ENCODE results near the gene TNMD.

Gene TNMD

GRCh38 chrX:100645106-100645505 is 60.4 kb downstream of the TNMD start:
- Histone ChIP-seq H3K4me2 (ENCODE audit: low read length) (peak overlapping the region; percentile 78), H3K27me3 (ENCODE audit: control insufficient read depth, insufficient read depth, low read length) (no peaks in the 10 kb centered on the region), H3K4me1 (ENCODE audit: control insufficient read depth, insufficient read depth, low read length) (peaks cover 50% of the 10 kb centered on the region), H3K9me3 (replicated peaks; ENCODE audit: low read length) (no peaks in the 10 kb centered on the region), H3K4me3 (ENCODE audit: low read length) (peak overlapping the region; percentile 70), H3K9ac (ENCODE audit: low read depth, low read length) (peak overlapping the region; percentile 81), H3K36me3 (ENCODE audit: insufficient read depth, low read length) (no peaks in the 10 kb centered on the region)

GRCh38 chrX:100647095-100647494 is 62.4 kb downstream of the TNMD start:
- Histone ChIP-seq H3K4me3 (ENCODE audit: low read length) (no peak overlapping the region), H3K9me3 (replicated peaks; ENCODE audit: low read length) (no peaks in the 10 kb centered on the region), H3K4me1 (ENCODE audit: control insufficient read depth, insufficient read depth, low read length) (peaks cover 57% of the 10 kb centered on the region), H3K36me3 (ENCODE audit: insufficient read depth, low read length) (no peaks in the 10 kb centered on the region), H3K27me3 (ENCODE audit: control insufficient read depth, insufficient read depth, low read length) (no peaks in the 10 kb centered on the region), H3K4me2 (ENCODE audit: low read length) (peak overlapping the region; percentile 44), H3K9ac (ENCODE audit: low read depth, low read length) (peak overlapping the region; percentile 42)

- Histone ChIP-seq H3K27me3 (ENCODE audit: control insufficient read depth, insufficient read depth, low read length) (no peaks in the 10 kb centered on the region), H3K4me2 (ENCODE audit: low read length) (peak overlapping the region; percentile 44), H3K4me1 (ENCODE audit: control insufficient read depth, insufficient read depth, low read length) (peaks cover 57% of the 10 kb centered on the region), H3K36me3 (ENCODE audit: insufficient read depth, low read length) (no peaks in the 10 kb centered on the region), H3K9ac (ENCODE audit: low read depth, low read length) (peak overlapping the region; percentile 77), H3K9me3 (replicated peaks; ENCODE audit: low read length) (no peaks in the 10 kb centered on the region), H3K4me3 (ENCODE audit: low read length) (no peak overlapping the region)
These were observed 63.0 kb downstream of the TNMD start for GRCh38 chrX:100647739-100648138.

GRCh38 chrX:100648458-100649417 is 64.0 kb downstream of the TNMD start:
- Histone ChIP-seq H3K4me3 (ENCODE audit: low read length) (peak overlapping the region; percentile 22), H3K9ac (ENCODE audit: low read depth, low read length) (peak overlapping the region; percentile 77)

More at GRCh38 chrX:100648458-100649417, 64.0 kb downstream of the TNMD start:
- Histone ChIP-seq H3K9me3 (replicated peaks; ENCODE audit: low read length) (no peaks in the 10 kb centered on the region), H3K27me3 (ENCODE audit: control insufficient read depth, insufficient read depth, low read length) (no peaks in the 10 kb centered on the region), H3K36me3 (ENCODE audit: insufficient read depth, low read length) (no peaks in the 10 kb centered on the region), H3K4me1 (ENCODE audit: control insufficient read depth, insufficient read depth, low read length) (peaks cover 50% of the 10 kb centered on the region), H3K4me2 (ENCODE audit: low read length) (peak overlapping the region; percentile 44)

Measured in skeletal muscle satellite cell (primary cell).